GM10248 (cell line): ENCODE data around the gene LHPP.

Experiments used
- CTCF ChIA-PET: fragments of 300-600 bp; sonication (Branson Sonifier 250); formaldehyde crosslinking; extraction: SDS; loops from one replicate; lab custom pipeline; 2021; ENCODE audit warnings: antibody characterized with exemption; lab: Yijun Ruan, JAX
- POLR2A ChIA-PET: fragments of 350-650 bp; sonication (Branson Sonifier 250); formaldehyde crosslinking; extraction: SDS; loops from one replicate; lab custom pipeline; 2020; ENCODE audit warnings: antibody characterized with exemption; lab: Yijun Ruan, JAX
- DNase-seq: peaks from one replicate; pipeline ENCODE4 v3.0.0; 2012; ENCODE audit errors: extremely low spot score
- CTCF ChIP-seq: IDR thresholded peaks from 2 replicates; pipeline ENCODE4 v1.5.1; 2012; ENCODE audit warnings: mild to moderate bottlenecking, low read depth; ENCODE audit errors: extremely low read depth, missing control alignments, control extremely low read depth

LHPP gene

GRCh38 chr10:124527874-124528395 lies 66.3 kb downstream of the LHPP start:
- no peak for TF ChIP-seq CTCF
- ChIA-PET POLR2A (no interaction called here), CTCF (interaction anchor here (0.8 kb wide), 1 partner anchor 13 kb away, joined by 4 read pairs; no protein-coding TSS in a partner anchor)
- DNase-seq = no peak

GRCh38 chr10:124529661-124530214 lies 68.1 kb downstream of the LHPP start:
- ChIA-PET POLR2A (no interaction called here), CTCF (interaction anchor here (0.7 to 7.8 kb wide), 15 partner anchors 17 to 462 kb away, joined by 3 to 69 read pairs (median 3); partner anchors contain the start of gene FAM53B)
- no peak for DNase-seq
- TF ChIP-seq CTCF = no peak

GRCh38 chr10:124530215-124530665 lies 68.6 kb downstream of the LHPP start:
- POLR2A ChIA-PET = no interaction called here
- peak; percentile 99 for TF ChIP-seq CTCF
- CTCF ChIA-PET = interaction anchor here (0.6 to 7.8 kb wide), 20 partner anchors 9 to 461 kb away, joined by 3 to 69 read pairs (median 3); partner anchors contain the start of genes EEF1AKMT2 and FAM53B
- DNase-seq = peak; percentile 95

- ChIA-PET CTCF (interaction anchor here (0.6 to 7.8 kb wide), 20 partner anchors 8 to 461 kb away, joined by 3 to 69 read pairs (median 3); partner anchors contain the start of genes EEF1AKMT2 and FAM53B), POLR2A (interaction anchor here (1.0 kb wide), 1 partner anchor 225 kb away, joined by 3 read pairs; no protein-coding TSS in a partner anchor)
- TF ChIP-seq CTCF = no peak
- DNase-seq = no peak
Measured at GRCh38 chr10:124530816-124531215, 69.2 kb downstream of the LHPP start.

- ChIA-PET CTCF (interaction anchor here (1.0 to 7.8 kb wide), 4 partner anchors 19 to 292 kb away, joined by 3 to 69 read pairs (median 5); partner anchors contain the start of gene FAM53B), POLR2A (no interaction called here)
- DNase-seq = no peak
- TF ChIP-seq CTCF = peak; percentile 17
Measured at GRCh38 chr10:124532106-124532641, 70.6 kb downstream of the LHPP start.

- ChIA-PET POLR2A (no interaction called here), CTCF (interaction anchor here (1.0 to 7.8 kb wide), 4 partner anchors 20 to 292 kb away, joined by 3 to 69 read pairs (median 5); partner anchors contain the start of gene FAM53B)
- TF ChIP-seq CTCF = no peak
- DNase-seq = no peak
Measured at GRCh38 chr10:124532788-124533187, 71.2 kb downstream of the LHPP start.
